Islet of Langerhans (tissue), 1 donor: ENCODE results near the gene LBX2.
"Not testable (repeated sequence)": the region's sequence is repeated elsewhere in the genome, so short reads cannot be mapped to it uniquely, and the experiment has no call there.

Experiments used
- FAIRE-seq: peaks from one replicate; lab custom pipeline; 2011; peaks lifted over from hg19 to GRCh38; lab: Jason Lieb, UNC

Gene LBX2

DNA sequence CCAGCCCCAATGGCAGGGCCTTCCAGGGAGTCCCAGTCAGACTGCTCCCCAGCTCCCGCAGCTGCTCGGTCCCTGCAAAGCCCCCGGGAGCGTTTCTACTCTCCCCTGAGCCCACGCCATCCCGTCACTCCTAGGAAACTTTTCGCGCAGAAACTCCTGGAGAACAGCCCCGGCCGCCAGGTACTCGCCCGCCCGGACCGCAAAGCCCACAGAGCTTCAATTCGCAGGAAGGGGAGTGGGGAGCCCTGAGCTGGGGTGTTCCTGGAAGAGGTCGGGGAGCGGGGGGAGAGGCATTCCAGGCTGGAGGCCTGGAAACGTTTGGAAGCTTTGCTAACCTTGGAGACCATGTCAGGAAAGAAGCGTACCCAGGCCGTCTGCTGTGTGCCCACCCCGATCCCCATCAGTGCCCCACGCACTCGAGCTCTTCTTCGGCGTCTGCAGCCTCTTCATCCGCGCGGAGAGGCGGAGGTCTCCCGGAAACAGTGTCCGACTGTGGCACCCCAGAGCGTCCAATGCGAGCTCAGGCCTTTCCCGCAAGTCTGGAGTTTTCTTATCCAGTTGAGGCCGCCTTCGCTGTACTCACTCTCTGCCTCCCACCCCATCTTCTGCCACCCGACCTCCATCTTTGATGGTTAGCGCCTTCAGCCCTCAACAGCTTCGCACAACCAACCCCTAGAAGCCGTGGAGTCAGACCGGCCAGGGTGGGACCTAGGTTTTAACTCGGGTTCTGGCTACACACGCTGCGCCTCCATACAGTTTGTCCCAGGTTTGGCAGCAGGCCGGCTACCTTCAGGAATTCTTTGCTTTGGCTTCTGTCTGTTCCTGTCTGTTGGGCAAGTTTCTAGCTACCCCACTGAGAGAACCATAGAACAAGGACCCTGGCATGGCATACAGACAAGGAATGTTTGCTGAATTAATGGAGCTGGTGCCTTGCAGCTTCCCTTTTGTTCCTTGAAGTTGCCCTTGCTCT, 4.4 kb upstream of the LBX2 start:
- no peak for FAIRE-seq

DNA sequence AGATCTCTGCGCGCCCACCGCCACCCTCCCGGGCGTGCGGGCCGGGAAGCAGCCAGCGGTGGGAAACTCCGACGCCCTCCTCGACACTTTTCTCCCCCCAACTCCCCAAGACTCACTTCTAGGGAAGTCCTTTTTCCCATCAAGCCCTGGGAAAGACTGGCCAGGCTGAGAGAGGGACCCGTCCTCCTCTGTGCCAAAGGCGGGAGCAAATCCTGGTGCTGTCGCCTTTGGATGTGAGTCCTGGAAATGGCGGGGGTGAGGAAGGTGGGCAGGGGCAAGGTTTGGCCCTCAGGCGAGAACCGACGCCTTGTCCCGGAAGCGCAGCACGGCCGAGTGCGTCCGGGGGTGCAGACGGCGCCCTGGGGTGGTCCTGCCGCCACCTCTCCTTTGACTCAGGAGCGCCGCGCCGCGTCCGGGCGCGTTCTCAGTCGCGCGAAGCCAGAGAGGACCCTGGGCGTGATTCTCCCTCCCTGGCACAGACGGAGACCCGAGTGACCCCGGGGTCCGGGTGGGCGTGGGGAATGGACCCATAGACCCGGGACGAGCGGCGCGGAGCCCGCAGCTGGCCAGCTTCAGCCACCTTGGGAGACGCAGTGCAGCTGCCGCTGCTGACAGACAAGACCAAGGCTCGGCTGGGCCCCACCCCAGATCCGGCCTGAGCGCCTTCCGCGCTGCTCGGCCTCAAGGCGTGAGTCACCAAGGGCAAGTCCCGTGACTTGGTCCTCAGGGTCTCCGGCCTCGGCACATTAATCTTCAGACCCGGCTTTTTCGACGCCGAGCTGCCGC, 3.5 kb upstream of the LBX2 start:
- no peak for FAIRE-seq

DNA sequence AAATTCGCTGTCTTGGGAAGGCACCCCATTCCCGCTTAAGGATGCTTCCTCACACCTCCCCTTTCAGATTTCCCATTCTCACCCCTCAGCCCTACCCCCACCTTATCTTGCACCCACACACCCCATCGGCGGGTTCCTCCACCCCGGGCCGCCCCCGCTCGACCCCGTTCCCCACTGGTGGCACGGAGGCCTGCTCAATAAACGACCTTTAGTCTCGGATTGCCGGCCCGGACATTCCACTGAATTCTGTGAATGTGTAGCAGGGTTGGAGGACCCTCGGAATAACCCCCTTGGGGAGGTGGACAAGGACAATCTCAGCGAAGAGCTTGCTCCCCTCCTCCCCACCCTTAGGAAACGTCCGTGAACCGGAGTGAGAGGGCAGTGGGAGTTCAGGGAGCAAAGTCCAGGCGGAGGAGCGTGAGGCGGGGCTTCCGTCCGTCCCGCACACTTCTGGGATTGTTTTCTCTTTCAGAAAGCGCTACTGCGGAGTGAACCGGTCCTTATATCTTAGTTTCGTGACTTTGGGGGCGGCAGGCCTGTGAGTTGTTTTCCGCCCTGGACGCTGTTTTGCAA, 2.8 kb upstream of the LBX2 start:
- no peak for FAIRE-seq

DNA sequence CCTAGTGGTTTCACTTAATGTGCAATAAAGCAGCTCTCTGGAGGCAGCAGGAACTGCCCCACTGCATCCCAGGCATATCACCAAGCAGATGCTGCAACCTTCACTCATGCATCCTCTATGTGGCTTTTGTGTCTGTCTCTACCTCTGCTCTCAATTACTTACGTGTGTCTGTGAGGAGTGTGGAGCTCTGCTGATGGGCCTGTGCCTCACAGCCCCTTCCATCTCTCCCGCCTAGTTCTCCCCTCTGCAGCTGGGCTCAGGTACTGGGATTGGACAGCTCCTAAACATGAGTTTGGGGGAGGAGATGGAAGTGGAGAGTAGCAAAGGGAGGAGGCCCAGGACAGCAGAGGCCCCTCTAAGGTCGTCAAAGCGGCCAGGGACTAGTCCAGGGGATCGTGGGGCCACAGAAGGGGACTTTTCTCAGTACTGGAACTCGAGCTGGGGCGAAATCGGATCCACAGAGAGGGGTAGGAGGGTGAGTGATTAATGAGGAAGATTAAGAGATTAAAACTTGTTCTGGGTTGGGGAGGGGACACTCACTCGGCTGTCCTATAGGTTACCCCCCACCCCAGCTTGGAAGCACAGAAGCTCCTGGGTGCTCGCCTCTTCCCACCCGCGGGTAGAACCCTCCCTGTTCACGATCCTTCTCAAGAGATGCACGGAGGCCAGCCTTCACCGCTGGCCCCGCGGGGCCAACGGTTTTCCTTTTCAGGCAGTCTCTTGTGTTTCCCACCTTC, 2.1 kb upstream of the LBX2 start:
- no peak for FAIRE-seq

DNA sequence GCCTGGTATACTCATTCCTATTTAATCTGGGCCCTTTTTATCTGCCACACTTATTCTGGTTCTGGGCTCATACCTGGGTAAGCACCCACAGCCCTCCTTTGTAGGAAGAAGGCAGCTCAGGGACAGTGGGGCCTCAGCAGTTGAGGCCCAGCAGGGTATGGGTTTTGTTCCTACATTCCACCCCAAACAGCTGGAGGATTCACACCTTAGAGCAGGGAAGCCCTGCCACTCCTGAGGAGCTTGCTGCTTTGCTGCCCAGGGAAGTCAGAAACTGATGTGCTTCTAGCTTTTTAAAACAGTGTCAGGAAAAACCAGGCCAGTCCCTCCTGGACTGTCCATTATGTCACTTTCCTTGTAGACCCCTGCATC, 1.2 kb upstream of the LBX2 start:
- no peak for FAIRE-seq

DNA sequence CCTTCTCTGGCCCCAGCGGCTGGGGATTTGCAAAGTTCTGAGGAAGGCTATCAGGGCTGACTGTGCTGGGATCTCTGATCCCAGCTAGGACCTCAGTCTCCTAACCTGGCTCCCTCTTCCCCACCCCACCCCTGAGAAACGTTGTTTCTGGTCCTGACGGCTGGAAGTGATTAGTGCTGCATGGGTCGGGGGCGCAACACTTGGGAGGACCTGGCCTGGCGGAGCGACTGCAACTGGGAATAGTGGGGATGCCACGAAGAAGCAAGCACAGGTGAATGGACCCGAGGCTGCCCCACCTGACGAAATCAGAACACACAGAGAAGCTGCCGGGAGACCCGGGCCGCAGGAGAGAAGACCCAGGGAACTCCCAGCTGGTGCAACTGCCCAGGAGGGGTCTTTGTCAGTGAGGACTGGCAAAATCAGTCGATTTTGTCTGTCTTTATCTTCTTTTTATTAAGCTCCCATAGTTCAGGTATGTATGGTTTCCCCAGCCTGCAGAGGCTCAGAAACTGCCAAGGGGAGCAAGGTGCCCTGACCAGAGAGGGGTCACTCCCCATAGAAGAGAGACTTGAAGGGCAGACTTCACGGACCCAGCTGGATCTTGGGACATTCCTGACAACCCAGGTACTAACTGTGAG, 656 bp upstream of the LBX2 start:
- FAIRE-seq = no peak

DNA sequence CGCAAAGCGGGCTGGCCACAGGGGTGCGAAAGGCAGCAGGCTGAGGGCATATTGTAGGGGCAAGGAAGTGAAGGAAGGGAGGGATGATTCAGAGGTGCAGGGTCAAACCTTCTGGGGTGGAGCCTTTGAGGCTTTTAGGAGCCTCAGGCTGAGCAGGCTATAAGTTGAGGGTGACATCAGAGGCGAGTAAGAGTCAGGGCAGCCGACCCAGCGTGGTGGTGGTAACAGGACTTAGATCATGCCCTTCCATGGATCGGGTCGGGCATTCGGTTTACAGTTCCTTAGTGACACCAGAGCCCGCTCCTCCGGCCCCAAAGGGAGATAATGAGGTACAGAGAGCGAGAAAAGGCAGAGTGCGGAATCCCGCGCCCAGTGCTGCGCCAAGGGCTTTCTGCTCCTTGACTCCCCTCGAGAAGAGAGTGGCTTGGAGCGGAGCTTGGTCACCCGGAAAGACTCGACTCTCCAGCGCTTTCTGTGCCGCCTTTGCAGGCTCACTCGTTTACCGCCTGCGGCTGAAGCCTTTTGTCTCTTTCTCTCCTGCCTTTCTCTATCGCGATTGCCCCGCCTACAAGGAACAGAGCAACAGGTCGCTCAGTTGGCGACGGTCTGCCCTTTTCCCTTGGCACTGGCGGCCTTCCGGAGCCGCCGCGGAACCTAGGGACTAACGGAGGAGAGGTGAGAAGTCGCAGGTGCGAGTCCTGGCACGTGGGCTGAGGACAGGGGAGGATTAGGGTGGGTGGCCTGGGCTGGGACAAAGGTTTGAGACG, 720 bp downstream of the LBX2 start:
- FAIRE-seq = no peak

DNA sequence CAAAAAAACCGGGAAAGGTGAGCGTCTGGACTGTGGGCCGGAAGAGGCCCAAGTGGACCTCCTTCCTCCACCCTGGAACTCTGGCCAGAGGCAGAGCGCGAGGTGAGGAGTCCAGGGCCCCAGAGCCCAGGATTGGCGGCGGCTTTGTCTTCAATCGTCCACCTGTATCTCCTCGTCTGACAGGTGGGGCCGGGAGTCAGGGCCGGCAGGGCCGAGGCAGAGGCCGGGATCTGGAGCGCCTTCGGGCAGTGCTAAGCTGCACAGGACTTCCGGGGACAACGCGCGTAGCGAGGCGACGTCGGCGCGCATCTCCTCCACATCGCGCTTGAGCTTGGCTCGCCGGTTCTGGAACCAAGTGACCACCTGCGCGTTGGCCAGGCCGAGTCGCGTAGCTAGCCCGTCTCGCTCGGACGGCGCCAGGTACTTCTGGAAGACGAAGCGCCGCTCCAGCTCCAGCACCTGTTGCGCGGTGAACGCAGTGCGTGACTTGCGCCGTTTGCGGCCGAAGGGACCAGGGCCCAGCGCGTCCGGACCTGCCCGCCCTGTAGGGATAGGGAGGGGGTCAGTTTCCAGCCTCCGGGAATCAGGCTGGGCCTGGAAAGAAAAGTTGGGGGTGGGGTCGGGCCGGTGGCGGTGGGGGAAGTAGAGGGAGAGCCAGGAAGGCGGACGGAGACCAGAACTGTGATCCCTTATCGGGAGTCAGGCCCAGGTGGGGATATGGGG, 1.5 kb downstream of the LBX2 start:
- FAIRE-seq = no peak

DNA sequence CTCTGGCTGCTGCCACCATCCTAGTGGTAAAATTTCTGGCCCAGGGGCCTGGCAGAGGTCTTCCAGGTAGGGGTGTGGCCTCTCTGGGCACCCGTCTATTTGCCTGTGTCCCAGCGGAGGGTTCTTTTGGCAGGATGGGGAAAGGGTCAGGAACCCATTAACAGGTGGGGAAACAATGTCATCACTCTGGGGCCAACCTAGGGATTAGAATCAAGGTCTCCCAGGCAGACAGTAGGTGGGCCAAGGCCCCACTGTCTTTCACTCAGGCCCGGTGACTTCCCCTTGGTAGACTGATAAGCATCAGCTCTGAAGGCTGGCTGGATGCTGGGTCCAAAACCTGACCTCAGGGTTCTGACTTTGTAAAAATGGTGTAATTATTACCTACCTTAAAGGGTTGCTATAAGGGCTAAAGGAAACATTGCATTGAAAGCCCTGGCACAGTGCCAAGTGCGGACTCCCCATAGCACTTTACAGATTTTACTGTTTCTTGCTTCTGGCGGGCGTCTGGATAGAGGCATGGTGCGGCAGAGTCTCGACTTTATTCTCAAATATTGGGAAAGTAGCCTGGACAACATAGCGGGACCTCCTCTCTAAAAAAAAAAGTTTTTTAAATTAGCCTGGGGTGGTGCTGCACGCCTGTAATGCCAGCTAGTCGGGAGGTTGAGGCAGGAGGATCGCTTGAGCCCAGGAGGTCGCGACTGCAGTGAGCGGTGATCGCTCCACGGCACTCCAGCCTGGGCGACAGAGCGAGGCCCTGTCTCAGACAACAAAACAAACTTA, 2.2 kb downstream of the LBX2 start:
- no peak for FAIRE-seq

DNA sequence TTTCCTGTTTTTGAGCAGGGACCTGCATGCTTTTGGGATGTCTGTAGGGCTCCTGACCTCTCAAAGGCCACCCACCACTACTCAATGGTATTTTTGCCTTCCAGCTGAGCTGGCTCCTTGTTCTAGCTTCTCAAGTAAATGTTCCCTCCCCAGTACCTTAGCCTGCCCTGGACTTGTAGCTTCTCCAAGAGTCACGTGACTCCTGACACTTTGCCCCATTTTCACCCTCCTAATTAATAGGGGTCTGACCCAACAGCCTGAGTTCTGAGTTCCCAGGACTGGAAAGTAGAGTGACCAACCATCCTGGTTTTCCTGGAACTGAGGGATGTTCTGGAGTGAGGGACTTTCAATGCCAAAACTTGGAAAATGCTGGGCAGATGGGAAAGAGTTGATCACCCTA, 4.0 kb downstream of the LBX2 start:
- FAIRE-seq = no peak

DNA sequence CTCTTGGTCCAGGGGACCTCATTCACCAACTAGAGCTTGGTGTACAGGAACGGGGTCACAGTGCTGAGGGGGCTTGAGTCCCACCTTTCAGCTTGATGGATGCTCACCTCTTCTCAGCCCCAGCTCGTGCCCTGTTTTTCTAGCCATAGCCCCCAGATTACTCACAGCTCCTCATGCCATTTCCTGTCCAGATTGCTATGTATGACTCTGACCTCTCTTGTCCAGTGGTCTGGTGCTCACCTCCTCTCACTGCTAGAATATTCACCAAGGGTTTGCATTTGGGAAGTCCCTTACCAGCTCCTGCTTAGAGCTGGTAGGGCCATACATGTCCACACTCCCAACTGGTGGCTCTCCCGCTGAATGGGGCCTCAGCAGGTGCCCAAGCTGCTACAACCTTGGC, 5.9 kb downstream of the LBX2 start:
- FAIRE-seq = no peak

DNA sequence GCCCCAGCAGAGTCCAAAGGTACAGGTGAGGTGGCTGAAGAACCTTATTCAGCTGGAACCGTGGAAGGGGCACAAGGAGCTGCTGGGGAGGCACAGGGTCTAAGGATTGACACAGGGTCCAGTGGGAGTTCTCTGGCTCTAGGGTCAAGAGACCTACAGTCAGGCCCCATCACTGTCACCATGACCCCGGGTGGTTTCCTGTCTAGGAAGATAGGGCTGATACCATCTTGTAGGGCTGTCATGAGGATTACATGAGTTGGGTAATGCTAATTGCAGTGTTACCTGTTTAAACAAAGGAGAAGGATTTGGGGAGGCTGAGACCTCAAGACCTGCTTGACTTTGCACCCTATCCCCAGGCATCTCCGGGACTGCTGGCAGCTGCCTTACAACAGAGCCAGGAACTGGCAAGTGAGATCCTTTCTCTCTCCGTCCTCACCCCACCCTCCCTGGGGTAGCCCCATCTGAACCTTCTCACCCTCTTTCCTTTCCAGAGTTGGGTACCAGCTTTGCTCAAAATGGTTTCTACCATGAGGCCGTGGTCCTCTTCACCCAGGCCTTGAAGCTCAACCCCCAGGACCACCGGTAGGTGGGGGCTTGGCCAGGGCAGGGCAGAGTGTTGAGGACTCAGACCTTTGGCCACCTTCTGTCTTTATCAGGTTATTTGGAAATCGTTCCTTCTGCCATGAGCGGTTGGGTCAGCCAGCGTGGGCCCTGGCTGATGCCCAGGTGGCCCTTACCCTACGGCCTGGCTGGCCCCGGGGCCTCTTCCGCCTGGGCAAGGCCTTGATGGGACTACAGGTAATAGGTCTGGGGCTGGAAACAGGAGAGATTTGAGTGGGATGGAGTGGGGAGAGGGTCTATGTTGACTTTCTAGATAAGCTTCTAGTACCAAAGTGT, 7.5 kb downstream of the LBX2 start:
- FAIRE-seq = no peak

DNA sequence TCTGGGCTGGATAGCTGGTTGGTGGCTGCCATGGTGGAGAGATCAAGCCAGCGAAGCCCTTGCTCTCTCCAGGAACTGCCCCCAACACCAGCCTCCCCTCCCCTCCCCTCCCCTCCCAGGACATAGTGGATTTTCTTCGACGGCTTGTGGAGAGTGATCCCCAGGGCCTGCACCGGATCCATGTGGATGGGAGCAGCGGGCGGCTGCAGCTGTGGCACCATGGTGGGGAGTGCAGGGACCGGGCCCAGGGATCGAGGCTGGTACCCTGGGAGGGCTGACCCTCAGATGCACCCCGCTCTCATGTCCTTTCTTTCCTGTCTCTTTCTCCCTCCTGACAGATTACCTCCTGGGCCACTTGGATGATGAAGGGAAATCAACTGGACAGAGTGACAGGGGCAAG, 9.5 kb downstream of the LBX2 start:
- no peak for FAIRE-seq

DNA sequence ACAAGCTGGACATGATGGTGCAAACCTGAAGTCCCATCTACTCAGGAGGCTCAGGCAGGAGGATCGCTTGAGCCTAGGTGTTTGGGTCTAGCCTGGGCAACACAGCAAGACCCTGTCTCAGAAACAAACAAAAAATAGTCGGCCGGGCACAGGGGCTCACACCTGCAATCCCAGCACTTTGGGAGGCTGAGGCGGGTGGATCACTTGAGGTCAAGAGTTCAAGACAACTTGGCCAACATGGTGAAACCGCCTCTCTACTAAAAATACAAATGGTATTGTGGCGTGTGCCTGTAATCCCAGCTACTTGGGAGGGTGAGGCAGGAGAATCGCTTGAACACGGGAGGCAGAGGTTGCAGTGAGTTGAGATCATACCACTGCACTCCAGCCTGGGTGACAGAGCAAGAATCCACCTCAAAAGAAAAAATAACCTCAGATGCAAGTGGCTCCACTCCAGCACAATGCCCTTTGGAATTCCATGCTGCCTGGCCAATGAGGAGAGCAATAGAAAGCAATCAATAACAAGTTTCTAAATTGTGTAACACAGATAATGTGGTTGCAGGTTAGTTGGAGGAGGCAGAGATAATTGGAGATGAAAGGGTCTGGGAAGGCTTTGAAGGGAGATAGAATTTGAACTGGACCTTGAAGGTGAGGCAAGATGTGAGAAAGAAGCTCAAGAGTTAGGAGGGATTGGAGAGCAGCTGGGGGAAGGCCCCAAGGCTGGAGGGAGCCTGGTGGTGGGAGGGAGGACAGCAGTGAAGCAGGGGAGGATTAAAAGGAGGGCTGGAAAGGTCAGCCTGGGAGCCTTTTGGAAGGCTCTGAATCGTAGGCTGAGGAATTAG, 10.5 kb downstream of the LBX2 start:
- FAIRE-seq = no peak

DNA sequence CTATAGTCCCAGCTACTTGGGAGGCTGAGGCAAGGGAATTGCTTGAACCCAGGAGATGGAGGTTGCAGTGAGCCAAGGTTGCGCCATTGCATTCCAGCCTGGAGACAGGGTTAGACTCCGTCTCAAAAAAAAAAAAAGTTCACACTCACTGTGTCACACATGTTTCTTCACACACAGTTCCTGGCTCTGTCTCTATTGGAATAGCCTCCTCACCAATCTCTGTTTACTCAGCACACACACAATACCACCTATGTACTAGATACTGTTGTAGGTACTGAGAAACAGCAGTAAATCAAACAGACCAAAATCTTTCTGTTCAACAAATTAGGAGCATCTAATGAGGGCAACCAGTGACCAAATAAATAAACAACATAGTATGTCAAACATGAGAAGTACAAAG, 13.3 kb downstream of the LBX2 start:
- FAIRE-seq = no peak

DNA sequence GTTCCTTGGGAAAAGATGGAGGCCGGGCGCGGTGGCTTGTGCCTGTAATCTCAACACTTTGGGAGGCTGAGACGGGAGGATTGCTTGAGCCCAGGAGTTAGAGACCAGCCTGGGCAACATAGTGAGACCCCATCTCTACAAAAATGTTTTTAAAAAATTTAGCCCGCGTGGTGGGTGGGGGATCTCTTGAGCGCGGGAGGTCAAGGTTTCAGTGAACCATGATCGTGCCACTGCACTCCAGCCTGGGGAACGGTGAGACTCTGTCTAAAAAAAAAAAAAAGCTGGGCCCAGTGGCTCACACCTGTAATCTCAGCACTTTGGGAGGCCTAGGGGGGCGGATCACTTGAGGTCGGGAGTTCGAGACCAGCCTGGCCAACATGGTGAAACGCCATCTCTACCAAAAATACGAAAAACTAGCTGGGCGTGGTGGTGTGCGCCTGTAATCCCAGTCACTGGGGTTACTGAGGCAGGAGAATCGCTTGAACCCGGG, 15.7 kb downstream of the LBX2 start:
- not testable (repeated sequence) for FAIRE-seq
